HTR-8/SVneo (cell line): Measurements from ENCODE around the gene DDX41.
A peak's percentile ranks its signal among the peaks of the same experiment; 100 is the strongest.
"Not testable (repeated sequence)": the region's sequence is repeated elsewhere in the genome, so short reads cannot be mapped to it uniquely, and the experiment has no call there.

Source experiments
- DNase-seq: peaks from one replicate; pipeline ENCODE4 v3.0.0; 2011; ENCODE audit warnings: low spot score, mixed read lengths; ENCODE audit not compliant: insufficient read length
- FAIRE-seq: peaks from 2 replicates; lab custom pipeline; 2011; peaks lifted over from hg19 to GRCh38; lab: Jason Lieb, UNC

The DDX41 gene

DNA sequence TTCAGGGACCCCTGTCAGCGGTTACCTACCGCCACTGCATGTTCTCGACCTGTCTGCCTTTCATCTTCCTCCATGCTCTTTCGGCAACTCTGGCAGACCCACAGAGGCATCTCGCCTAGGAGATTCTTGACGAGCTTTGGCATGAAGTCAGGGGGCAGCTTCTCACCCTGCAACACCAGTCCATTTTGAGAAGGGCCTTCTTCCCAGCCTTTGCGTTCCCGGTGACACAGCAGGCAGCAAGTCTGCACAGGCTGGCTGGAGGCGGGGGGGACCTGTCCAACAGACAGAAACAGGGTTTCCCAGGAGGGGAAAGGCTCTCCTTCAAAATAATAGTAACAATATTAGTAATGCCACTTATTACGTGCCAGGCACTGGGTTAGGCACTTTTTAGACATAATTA lies 22.1 kb upstream of the DDX41 start:
- no peak for DNase-seq
- no peak for FAIRE-seq

DNA sequence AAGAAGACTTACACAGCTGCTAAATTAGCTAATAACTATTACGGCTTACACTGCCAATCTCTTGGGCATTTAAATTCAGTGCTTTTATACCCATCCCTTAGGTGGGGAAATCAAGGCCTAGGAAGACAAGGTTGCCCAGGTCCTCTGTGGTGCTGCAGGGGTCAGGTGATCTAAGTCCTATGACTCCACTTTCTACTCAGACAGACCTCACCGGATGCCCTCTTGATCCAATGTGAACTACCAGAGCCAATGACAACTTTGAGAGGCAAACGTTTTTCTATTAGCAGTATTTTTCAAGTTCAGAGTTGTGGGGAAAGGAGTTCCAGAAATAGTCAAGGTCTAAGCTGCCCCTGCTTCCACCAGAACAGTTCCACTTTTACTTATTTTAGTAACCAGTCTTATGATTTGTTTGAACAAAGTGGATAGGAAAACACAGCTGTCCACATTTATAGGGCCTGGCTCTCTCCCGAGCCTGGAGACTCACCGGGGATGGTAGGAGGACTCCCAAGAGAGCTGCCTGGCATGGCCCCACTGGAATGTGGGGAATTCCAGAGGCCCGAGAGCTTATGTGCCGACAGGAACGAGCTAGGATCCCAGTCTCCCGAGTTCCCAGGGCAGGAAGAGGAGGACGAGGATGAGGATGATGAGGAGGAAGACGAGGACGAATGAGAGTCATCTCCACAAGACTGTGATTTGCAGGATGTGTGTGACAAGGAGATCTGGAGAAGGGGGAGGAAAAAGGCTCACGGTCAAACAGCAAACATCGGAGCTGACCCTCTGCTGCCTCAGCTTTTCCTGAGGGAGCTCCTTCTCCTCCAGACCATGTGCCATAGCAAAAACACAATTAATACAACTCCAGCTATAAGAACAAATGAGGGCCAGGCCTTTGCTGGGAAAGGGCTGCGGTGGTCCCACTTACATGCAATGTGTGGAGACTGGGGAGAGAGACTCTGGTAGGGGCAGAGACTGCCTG lies 20.9 kb upstream of the DDX41 start:
- DNase-seq, result peak; percentile 62
- FAIRE-seq, result peak; percentile 4

DNA sequence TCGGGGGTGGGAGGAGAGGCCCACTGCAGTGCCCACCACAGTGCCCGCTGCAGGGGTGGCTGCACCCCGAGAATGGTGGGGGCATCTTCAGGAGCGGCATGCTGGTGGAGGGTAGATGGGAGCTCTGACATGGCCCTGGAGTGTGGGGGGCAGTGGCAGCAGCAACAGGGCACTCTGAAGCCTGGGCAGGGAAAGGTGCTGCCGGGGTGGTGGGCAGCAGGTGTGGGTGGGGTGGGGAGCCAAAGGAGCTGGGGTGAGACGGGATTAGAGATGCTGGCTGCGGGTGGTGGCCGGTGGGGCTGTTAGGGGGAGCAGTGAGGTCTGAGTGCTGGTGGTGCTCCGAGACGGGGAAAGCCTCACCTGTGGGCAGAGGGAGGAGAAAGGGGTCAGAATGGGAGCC lies 19.6 kb upstream of the DDX41 start:
- no peak for FAIRE-seq

DNA sequence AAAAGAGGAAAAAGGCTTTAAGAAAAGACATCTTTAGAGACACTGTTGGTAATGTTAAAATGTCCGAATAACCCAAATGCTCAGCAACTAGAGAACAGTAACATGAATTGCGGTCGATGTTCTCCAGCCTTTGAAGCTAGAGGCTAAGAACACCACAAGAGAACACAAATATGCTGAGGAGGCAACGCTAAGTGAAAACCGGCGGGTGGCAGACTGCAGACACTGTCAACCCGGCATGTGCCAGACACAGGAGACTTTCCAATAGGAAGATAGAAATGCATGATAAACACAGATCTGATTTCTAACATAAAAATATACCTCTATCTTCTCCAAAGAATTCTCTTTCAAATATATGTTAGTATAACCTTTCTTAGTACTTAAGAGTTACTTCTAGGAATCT lies 18.4 kb upstream of the DDX41 start:
- no peak for DNase-seq
- no peak for FAIRE-seq

More for the DNA sequence above, 19.6 kb upstream of the DDX41 start:
- no peak for DNase-seq

DNA sequence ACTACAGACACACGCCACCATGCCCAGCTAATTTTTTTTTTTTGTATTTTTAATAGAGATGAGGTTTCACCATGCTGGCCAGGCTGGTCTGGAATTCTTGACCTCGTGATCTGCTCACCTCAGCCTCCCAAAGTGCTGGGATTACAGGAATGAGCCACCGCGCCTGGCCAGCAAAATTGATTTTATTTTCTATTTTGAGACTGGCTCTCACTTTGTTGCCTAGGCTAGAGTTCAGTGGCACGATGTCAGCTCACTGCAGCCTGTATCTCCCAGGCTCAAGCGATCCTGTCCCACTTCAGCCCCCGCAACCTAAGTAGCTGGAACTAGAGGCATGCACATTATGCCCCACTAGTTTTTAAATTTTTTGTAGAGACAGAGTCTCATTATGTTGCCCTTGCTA lies 17.7 kb upstream of the DDX41 start:
- not testable (repeated sequence) for FAIRE-seq, DNase-seq

DNA sequence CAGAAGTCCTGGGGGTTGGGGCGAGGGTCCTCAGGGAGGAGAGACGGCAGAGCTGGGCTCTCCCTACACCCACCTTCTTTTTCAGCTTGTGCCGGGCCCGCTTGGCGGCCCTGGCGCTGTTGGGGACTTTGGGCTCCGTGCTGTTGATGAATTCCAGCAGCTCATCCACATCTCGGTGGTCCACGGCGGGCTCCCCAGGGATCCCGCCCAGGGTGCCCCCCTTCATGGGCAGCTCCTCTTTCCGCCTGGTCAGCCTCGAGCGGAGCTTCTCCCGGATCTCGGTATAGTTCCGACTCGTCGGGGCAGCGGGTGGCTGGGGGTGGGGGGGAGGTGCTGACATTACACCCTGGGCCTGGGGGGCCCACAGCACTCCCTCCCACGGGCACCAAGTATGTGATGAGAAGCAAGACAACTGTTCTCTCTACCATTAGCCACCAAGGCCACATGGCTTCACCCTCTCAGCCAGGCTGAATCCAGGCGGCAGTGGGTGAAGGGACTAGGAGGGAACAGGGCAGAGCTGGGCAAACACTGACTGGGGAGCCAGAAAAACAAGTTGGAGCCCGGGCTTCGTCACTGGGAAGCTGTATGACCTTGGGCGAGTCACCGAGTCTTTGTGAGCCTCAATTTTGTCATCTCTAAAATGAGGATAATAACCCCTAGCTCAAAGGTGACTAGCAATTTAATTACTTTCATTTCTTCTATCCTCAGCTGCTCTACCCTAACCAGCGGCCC lies 14.6 kb upstream of the DDX41 start:
- DNase-seq, result no peak
- no peak for FAIRE-seq

DNA sequence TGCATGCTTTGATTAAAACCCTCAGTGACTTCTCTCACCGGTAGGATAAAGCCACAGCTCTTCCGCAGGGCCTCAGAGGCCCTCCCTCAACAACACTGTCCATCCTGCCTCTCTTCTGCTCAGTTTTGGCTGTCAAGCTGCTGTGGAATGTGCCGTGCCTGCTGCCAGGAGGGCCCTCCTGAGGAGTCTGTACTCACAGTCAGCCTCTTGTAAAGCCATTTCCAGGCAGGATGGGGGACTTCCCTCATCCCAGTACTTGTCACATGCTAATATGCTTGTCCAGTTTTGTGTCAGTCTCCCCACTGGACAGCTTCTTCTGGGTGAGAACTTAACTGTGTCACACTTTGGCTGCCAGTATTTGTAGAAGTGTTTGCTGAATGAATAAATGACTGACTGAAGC lies 13.9 kb upstream of the DDX41 start:
- DNase-seq, result no peak
- no peak for FAIRE-seq

DNA sequence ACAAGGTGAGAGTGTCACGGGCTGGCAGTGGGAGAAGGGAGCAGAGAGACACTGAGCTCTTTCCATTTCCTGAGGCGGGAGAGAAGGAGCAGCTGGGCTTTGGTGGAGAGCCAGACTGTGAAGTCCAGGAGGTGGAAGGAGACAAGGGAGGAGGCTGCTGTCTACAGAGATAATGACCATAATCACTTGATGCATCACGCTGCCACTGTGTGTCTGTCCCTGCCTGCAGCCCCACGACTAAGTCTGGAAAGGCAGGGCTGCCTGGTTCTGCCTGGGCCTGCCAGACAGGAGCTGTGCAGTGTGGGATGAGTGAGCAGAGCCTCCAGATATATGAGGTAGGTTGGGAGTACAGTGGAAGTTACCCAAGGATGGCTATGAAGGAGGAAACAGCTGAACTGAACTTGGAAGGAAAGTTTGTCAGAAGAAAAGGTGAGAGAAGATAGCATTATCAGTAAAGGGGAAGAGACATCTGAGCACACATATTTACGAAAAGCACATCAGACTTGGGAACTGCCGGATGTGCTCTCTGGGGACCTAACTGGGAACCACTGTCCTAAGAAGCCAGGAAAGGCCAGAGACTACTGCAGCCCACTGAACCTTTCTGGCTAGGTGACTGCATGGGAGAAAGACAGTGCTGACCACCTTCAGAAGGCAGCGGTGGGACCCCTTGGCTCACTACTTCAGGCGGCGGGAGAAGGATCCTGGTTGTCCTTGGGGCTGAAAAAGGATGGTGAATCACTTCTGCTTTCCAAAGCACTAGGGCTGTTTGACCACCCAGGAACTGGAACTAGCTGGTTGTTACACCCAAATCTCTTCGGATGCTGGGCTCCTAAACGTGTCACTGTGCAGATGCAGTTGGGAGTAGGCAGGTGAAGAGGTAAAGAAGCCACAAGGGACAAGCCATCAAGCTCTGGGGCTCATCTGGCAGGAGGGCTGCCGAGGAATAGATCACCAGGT lies 12.8 kb upstream of the DDX41 start:
- DNase-seq, result no peak
- no peak for FAIRE-seq

DNA sequence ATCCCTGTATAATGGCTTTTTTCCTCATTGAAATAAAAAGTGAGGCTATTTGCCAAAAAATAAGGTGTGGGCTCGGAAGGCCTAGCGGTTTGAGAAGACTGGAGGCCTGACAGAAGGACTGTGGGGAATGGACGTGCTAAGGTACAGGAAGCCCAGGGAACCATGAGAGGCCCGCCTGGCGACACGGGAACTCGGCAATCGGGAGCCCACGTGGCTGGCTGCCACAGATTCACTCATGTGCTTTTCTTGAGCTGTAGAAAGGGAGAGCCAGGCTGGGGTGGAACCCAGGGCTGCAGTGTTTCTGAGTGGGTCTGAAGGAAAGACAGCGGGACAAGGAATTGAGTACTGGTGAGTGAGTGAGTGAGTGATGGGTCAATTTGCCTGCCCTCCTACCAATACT lies 11.9 kb upstream of the DDX41 start:
- FAIRE-seq (no peak), DNase-seq (no peak)

DNA sequence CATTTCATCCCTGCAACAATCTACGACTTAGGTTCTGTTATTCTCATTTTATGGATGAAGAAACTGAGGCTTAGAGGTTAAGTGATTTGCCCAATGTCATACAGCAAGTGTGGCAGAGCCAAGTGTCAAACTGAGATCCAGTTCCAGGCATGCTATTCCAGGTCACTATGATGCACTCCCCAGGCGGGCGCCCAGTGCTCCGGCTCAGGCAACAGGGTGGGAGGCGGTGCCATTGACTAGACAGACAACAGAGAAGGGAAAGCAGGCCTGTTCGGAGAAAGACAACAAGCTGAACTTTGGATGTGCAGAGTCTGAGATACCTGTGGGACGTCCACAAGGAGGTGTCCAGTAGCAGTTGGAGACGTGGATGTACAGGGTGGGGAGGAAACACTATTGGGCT lies 10.8 kb upstream of the DDX41 start:
- FAIRE-seq, result no peak

DNA sequence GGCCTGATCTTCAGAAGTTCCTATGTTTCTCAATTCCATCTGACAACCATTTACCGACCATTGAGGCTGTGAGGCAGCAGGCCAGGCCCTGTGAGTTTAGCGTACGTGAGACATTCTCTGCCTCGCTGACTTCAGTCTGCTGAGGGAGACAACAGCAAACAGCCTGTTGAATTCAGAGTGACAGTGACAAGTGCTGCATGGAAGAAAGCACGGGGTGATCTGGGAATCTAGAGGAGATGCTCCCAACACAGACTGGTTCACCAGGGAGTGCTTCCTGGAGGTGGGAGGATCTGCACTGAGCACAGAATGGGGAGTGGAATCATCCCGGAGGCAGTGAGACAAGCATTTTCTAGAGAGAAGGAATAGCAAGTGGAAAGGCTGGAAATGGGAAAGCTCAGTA lies 10.0 kb upstream of the DDX41 start:
- FAIRE-seq (no peak), DNase-seq (no peak)

More for the DNA sequence above, 10.8 kb upstream of the DDX41 start:
- DNase-seq, result no peak

DNA sequence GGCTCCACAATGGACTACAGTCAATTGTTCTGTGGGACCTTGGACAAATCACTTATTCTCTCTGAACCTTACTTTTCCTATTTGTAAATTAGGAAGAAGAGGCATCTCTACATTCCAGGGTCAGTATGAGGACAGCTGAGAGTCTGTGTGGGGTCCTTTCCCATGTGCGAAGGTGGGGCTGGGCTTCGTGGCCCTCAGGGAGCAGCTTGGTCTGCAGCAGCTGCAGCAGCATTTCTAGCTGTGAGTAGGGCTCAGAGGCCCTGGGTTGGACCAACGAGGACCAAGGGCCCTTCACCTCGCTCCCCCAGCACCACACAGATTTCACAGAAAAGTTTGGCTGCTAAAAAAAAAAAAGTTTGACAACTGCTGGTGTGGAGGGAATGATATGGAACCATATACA lies 9.4 kb upstream of the DDX41 start:
- DNase-seq (no peak), FAIRE-seq (no peak)

DNA sequence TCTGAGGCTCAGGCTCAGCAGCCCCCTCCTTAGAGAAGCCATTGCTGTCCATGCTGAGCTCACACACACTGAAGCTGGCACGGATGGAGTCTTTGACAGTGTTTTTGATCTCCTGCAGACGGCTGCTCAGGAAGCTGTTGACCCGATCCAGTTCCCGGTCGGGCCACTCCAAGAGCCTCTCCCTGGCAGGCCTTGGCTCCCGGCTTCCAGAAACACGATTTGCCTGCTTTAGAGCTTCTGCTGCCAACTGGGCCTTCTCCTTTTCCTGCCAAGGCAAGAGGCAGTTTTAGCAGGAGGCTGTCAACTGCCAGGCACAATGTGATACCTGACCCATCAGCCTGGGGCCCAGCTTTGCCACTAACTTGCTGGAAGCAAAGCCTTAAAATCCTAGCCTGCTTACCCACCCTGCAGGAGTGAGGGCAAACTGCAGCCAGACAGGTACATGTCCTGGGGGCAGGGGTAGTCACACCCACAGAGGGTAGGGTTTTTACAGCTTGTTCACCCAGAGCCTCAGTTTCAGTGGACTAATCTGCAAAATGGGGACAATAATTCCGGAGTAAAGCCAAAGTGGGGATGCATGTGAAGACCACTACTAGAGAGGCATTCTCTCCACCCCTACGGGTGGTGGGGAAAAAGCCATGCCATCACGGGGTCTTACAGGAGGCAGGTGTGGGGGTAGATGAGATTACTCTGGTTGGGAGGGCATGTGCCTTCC lies 8.3 kb upstream of the DDX41 start:
- FAIRE-seq (no peak), DNase-seq (no peak)

DNA sequence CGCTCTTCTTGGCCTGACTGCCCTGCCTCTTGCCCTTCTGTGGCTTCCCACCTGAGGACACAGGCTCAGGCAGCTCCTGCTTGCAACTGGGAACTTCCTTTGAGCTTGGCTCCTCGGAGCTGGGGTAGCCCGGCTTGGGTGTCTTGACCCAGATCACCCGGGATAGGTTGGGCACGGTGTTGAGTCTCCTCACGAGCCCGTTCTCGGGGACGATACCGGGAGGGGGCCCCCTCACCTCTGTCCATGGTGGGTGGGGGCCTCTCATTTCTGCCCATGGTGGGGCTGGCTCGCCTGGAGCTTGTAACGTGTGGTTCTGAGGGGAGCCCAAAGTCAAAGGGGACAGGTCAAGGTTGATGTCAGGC lies 7.8 kb upstream of the DDX41 start:
- FAIRE-seq, result no peak
- DNase-seq, result no peak

DNA sequence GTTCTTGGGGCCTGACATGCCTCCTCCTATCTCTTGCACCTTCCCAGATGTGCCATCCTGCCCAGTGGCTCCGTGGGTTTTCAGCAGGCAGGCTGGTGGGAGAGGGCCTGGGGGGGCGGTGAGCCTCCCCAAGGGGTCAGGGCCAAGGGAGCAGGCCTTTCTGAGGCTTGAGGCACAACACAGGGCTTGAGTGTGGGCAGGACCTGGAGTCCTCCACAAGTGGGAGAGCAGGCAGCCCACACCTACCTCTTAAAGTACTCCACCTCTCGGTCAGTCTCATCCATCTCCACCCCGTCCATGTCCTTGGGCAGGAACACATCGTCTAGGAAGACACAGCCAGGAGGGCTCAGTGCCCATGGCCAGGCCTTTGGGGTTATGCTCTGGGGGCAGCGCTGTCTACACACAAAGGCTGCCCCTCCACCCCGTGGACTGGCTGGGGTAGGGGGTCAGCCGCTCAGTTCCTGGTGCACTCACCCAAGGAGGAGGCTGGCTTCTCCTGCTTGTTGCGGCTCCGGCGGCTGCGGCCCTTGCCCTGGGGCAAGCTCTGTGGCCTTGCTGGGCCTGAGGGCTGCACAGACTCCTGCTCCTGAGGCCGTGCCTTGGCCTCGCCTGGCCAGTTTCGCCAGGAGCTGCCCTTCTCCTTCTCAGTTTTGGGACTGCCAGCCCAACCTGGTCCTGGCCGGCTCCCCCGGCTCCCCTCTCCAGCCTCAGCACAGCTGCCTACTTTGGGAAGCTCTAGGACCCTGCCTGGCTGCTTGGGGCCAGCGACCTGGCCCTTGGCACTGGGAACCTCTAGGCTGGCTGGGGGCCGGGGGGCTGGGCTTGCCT lies 7.2 kb upstream of the DDX41 start:
- FAIRE-seq (no peak), DNase-seq (no peak)

DNA sequence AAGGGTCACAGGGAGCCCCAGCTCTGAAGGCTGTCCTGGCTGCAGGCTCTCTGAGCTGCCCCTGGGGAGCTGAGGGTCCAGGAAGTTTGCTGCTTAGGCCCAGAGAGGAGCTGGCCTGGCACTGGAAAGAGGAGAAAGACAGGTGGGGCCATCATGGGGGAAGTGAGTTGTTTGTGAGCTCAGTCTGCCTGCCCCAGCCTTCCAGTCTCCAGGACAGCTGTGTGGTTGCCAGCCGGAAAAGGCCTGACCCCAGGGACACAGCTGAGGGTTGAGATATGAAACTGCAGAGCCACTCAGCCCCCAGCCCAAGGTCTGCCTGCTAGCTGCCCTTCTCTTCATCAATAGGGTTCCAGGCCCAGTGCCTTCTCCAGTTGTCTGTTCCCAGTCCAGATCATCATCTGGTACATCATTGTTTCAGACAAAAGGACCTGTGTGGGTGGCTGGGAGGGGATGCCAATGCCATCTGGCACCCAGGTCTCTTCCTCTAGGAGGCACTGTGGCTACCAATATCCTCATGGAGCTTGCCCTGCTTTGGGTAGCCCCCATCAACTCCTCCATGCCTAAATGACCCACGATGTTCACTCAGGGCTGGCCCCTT lies 4.3 kb upstream of the DDX41 start:
- FAIRE-seq (no peak), DNase-seq (no peak)

DNA sequence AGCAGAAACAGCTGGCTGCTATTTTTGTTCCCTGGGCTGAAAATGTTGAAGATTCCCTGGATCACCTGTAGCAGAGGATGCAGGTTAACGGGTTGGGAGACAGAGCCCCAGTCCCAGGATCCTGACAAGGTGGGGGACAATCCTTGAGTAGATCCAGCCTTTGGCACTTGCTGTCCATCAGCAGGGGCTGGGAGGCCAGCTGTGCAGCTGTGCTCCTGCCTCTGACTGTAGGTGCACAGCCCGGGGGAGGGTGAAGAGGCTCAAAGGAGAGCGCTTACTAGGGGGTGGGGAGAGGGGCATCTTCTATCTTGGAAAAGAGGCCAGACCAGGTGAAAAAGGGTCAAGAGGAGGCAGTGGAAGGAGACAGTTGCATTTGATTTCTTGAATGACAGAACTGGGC lies 3.5 kb upstream of the DDX41 start:
- FAIRE-seq (no peak), DNase-seq (no peak)

DNA sequence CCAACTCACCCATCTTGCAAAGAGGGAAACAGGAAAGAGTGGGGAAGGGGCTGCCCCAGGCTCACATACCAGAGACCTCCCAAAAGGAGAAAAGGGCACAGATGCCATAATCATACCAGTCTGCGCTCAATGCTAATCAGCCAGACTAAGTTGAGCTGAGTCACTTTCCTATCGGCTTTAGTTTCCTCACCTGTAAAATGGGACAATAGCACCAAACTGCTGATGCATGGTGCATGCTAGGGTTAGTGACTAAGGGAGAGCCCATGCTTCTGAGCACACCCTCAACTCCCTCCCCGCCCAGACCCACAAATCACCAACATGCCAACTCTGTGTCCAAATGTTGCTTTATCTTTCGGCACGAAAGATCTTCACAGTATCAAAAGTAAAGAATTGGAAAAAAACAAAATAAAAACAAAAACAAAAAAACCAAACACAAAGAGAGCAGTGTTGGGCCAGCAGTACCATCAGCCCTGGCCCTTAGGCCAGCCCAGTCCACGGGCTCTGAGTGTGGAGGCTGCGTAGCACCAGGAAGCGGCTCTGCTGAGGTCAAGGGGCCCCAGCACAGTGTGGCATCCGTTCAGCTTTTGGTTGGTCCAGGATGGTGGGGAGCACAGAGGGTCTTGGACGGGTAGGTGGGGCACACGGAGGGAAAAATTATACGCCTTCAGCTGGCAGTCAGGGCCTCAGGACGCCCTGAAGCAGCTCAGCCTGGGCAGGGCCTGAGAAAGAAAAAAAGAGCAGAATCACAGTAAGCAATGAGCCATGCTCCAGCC lies 2.9 kb upstream of the DDX41 start:
- FAIRE-seq (no peak), DNase-seq (no peak)
